HEK293T (cell line): ENCODE results near the gene ZNF431.

Experiments used
- CTCF ChIA-PET: fragments of 350-600 bp; formaldehyde crosslinking; extraction: SDS; loops from one replicate; lab custom pipeline; 2021; ENCODE audit warnings: antibody characterized with exemption, inconsistent platforms; lab: Yijun Ruan, JAX
- POLR2A ChIA-PET: fragments of 350-600 bp; formaldehyde crosslinking; extraction: SDS; loops from one replicate; lab custom pipeline; 2020; ENCODE audit warnings: antibody characterized with exemption, inconsistent platforms; lab: Yijun Ruan, JAX
- DNase-seq: peaks from one replicate; pipeline ENCODE4 v3.0.0; 2012; ENCODE audit warnings: mixed read lengths; ENCODE audit errors: extremely low spot score
- ARNT ChIP-seq: fragments of 450-650 bp; IDR thresholded peaks from 2 replicates; pipeline ENCODE4 v1.6.1; 2017; ENCODE audit warnings: mild to moderate bottlenecking
- BHLHE40 ChIP-seq: fragments of 450-650 bp; IDR thresholded peaks from 2 replicates; pipeline ENCODE4 v1.6.1; 2016; ENCODE audit warnings: mild to moderate bottlenecking, moderate library complexity, borderline replicate concordance
- CTBP1 ChIP-seq: fragments of 450-650 bp; IDR thresholded peaks from 2 replicates; pipeline ENCODE4 v1.6.1; 2016; ENCODE audit warnings: borderline replicate concordance
- ELF4 ChIP-seq: fragments of 450-650 bp; IDR thresholded peaks from 2 replicates; pipeline ENCODE4 v1.6.1; 2017; ENCODE audit warnings: antibody characterized with exemption
- FOXA1 ChIP-seq: fragments of 450-650 bp; IDR thresholded peaks from 2 replicates; pipeline ENCODE4 v1.6.1; 2016; ENCODE audit warnings: mild to moderate bottlenecking
- FOXK2 ChIP-seq: fragments of 450-650 bp; IDR thresholded peaks from 2 replicates; pipeline ENCODE4 v1.6.1; 2016; ENCODE audit warnings: mild to moderate bottlenecking
- FOXM1 ChIP-seq: fragments of 450-650 bp; IDR thresholded peaks from 2 replicates; pipeline ENCODE4 v1.6.1; 2017; ENCODE audit warnings: mild to moderate bottlenecking, borderline replicate concordance
- HDGF ChIP-seq: fragments of 450-650 bp; IDR thresholded peaks from 2 replicates; pipeline ENCODE4 v1.6.1; 2017; ENCODE audit warnings: antibody characterized with exemption, borderline replicate concordance
- L3MBTL2 ChIP-seq: fragments of 450-650 bp; conservative IDR thresholded peaks from 2 replicates; pipeline ENCODE4 v1.6.1; 2016; ENCODE audit warnings: mild to moderate bottlenecking
- LEF1 ChIP-seq: fragments of 450-650 bp; IDR thresholded peaks from 2 replicates; pipeline ENCODE4 v1.6.1; 2017; ENCODE audit warnings: mild to moderate bottlenecking, borderline replicate concordance
- NFRKB ChIP-seq: fragments of 450-650 bp; IDR thresholded peaks from 2 replicates; pipeline ENCODE4 v1.6.1; 2016; ENCODE audit warnings: mild to moderate bottlenecking, moderate library complexity
- PKNOX1 ChIP-seq: fragments of 450-650 bp; IDR thresholded peaks from 2 replicates; pipeline ENCODE4 v1.6.1; 2016
- SP1 ChIP-seq: fragments of 450-650 bp; IDR thresholded peaks from 2 replicates; pipeline ENCODE4 v1.6.1; 2017
- SUZ12 ChIP-seq: fragments of 450-650 bp; IDR thresholded peaks from 2 replicates; pipeline ENCODE4 v1.6.1; 2016; ENCODE audit warnings: mild to moderate bottlenecking
- TARDBP ChIP-seq: fragments of 450-650 bp; IDR thresholded peaks from 2 replicates; pipeline ENCODE4 v1.6.1; 2016
- ZNF384 ChIP-seq: fragments of 450-650 bp; IDR thresholded peaks from 2 replicates; pipeline ENCODE4 v1.6.1; 2016

Gene ZNF431

GRCh38 chr19:21143428-21143827, 1.6 kb downstream of the ZNF431 start:
- ChIA-PET POLR2A (no interaction called here), CTCF (no interaction called here)
- no peak for DNase-seq
- TF ChIP-seq PKNOX1, result no peak
- no peak for TF ChIP-seq BHLHE40
- no peak for TF ChIP-seq FOXM1
- no peak for TF ChIP-seq L3MBTL2
- TF ChIP-seq LEF1, result no peak
- no peak for TF ChIP-seq ZNF384
- TF ChIP-seq FOXA1, result no peak
- no peak for TF ChIP-seq FOXK2
- no peak for TF ChIP-seq CTBP1
- no peak for TF ChIP-seq TARDBP

GRCh38 chr19:21143854-21144253, 2.0 kb downstream of the ZNF431 start:
- POLR2A ChIA-PET, result no interaction called here
- DNase-seq, result no peak
- CTCF ChIA-PET, result no interaction called here
- TF ChIP-seq CTBP1, result no peak
- TF ChIP-seq FOXK2, result no peak
- no peak for TF ChIP-seq SP1
- TF ChIP-seq BHLHE40, result no peak
- TF ChIP-seq HDGF, result no peak
- TF ChIP-seq NFRKB, result no peak

GRCh38 chr19:21147540-21147939, 5.7 kb downstream of the ZNF431 start:
- TF ChIP-seq ELF4, result no peak
- TF ChIP-seq SP1, result no peak
- TF ChIP-seq NFRKB, result no peak
- TF ChIP-seq FOXK2, result no peak
- no peak for TF ChIP-seq CTBP1
- TF ChIP-seq TARDBP, result no peak
- POLR2A ChIA-PET, result no interaction called here
- no peak for DNase-seq
- CTCF ChIA-PET, result no interaction called here

GRCh38 chr19:21148681-21149080, 6.8 kb downstream of the ZNF431 start:
- POLR2A ChIA-PET, result no interaction called here
- CTCF ChIA-PET, result no interaction called here
- no peak for DNase-seq
- TF ChIP-seq NFRKB (no peak), PKNOX1 (no peak), TARDBP (no peak), L3MBTL2 (no peak), ZNF384 (no peak), ARNT (no peak), BHLHE40 (no peak), FOXM1 (no peak), LEF1 (no peak), CTBP1 (no peak), ELF4 (no peak), HDGF (no peak), FOXA1 (no peak)

GRCh38 chr19:21149877-21150276, 8.0 kb downstream of the ZNF431 start:
- DNase-seq, result no peak
- CTCF ChIA-PET, result no interaction called here
- no peak for TF ChIP-seq FOXK2
- no peak for TF ChIP-seq SP1
- no peak for TF ChIP-seq CTBP1
- TF ChIP-seq PKNOX1, result no peak
- no peak for TF ChIP-seq SUZ12
- no peak for TF ChIP-seq NFRKB
- no peak for TF ChIP-seq LEF1
- no peak for TF ChIP-seq TARDBP
- TF ChIP-seq L3MBTL2, result no peak
- TF ChIP-seq BHLHE40, result no peak
- TF ChIP-seq ARNT, result no peak
- no peak for TF ChIP-seq ELF4
- no peak for TF ChIP-seq HDGF
- TF ChIP-seq ZNF384, result no peak
- TF ChIP-seq FOXA1, result no peak
- POLR2A ChIA-PET, result no interaction called here

GRCh38 chr19:21151460-21151859, 9.6 kb downstream of the ZNF431 start:
- ChIA-PET POLR2A (interaction anchor here (0.8 kb wide), 1 partner anchor 10 kb away, joined by 5 read pairs; the partner anchor contains the start of gene ZNF431), CTCF (no interaction called here)
- TF ChIP-seq FOXK2 (no peak), LEF1 (no peak), FOXA1 (no peak), NFRKB (no peak), SP1 (no peak), L3MBTL2 (no peak), PKNOX1 (no peak), TARDBP (no peak), BHLHE40 (no peak), CTBP1 (no peak), SUZ12 (no peak), ELF4 (no peak), ARNT (no peak)
- DNase-seq, result no peak
